ENCODE measurements around the gene FMNL2.
"Not testable (repeated sequence)": the region's sequence is repeated elsewhere in the genome, so short reads cannot be mapped to it uniquely, and the experiment has no call there.

The FMNL2 gene

DNA sequence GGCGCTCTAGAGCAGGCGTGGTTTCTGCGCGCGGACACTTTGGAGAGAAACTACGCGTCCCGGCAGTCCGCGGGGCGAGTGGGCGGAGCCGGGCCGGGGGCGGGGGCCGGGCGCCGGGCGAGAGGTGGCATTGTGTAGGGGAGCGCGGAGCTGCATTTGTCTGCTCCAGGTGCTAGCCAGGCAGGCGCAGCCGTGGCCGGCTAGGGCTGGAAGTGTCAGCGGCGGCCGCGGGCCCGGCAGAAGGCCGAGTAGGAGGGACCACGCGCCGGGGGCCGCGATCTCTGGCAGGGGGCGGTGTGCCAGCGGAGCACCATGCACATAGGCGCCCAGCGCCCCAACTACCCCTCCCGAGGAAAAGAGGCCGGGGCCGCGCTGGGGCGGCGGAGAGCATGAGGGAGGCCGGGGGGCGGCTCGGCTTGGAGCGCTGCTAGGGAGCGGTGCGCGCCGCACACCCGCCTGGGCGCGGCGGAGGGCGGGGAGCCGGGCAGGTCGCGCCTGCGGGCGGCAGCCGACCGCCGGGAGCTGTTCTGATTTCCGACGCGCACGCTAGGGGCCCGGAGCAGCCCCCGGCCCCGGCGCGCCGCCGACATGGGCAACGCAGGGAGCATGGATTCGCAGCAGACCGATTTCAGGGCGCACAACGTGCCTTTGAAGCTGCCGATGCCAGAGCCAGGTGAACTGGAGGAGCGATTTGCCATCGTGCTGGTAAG lies at the start of gene FMNL2:
Gene FMNL2 (plus strand): TSS at position 159 of the 710 bp plus-strand sequence.
- peak in 1 of 2 donors; percentile 6 for DNase-seq (ENCODE audit: extremely low read depth in 1 of 2, low read depth in 1 of 2)

DNA sequence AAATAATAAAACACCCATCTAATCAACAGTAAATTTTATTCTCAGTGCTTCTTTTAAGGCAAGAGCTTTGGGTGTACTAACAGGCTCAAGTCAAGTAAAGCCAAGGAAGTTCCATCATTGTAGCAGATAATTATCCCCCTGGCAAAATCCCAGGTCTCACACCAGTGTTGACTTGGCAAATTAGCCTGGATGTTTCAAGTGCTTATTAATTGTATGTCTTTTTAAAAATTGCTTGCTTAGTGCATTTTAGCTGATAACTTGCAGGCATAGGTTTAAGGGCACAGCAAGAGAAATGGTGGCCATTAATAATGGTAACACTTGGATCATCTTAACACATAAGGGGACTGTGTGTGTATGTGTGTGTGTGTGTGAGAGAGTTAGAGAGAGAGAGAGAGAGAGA lies 42.0 kb upstream of the FMNL2 start:
- no peak for DNase-seq (ENCODE audit: extremely low read depth in 1 of 2, low read depth in 1 of 2)

DNA sequence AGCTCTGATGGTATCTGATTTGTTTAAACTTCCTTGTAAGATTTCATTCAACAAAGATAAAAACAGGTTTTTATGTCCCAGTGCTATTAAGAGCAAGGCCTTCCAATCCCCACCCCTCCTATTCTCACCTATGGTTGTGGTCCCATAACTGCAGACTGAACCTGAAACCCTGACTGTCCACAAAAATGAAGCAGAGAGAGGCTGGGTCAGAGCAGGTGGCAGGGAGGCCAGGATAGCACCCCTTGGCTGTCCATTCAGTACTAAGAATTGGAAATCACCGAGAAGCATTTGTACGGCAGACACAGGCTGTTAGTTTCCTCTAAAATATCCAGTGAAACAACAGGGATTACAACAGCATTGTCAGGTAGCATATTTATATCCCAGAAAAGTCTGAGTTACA lies 37.3 kb upstream of the FMNL2 start:
- DNase-seq (ENCODE audit: extremely low read depth in 1 of 2, low read depth in 1 of 2): no peak

DNA sequence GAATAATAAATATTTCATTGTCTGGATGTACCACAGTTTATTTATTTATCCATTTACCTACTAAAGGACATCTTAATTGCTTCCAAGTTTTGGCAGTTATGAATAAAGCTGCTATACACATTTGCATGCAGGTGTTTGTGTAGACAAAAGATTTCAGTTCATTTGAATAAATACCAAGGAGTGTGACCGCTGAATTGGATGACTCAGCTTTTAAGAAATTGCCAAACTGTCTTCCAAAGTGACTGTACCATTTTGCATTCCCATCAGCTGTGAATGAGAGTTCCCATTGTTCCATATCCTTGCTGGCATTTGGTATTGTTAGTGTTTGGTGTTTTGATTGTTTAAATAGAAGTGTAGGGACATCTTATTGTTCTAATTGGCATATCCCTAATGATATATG lies 36.2 kb upstream of the FMNL2 start:
- DNase-seq (ENCODE audit: extremely low read depth in 1 of 2, low read depth in 1 of 2): no peak

DNA sequence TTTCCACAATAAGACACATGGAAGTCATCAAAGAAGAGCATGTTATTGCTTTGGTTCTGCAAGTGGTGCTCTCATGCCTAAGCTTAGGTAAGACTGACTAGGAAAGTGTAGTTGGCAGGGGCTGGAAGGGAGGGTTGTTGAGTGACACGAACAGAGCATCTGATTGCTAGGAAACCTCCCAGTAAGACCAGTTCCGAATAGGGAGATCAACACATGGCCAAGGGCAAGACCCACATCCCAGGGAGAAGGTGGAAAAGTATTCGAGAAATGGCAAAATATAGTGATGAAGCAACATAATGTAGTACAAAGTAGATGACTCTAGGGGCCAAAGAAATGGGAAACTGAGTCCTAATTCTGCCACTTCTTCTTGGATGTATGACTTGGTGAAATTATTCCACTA lies 33.8 kb upstream of the FMNL2 start:
- no peak for DNase-seq (ENCODE audit: extremely low read depth in 1 of 2, low read depth in 1 of 2)

DNA sequence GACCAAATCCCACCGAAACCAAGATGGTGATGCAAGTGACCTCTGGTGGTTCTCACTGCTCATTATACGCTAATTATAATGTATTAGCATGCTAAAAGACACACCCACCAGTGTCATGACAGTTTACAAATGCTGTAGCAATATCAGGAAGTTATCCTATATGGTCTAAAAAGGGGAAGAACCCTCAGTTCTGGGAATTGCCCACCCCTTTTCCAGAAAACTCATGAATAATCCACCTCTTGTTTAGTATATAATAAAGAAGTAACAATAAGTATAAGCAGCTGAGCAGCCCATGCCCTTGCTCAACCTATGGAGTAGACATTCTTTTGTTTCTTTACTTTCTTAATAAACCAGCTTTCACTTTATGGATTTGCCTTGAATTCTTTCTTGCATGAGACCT lies 31.0 kb upstream of the FMNL2 start:
- DNase-seq (ENCODE audit: extremely low read depth in 1 of 2, low read depth in 1 of 2): no peak

DNA sequence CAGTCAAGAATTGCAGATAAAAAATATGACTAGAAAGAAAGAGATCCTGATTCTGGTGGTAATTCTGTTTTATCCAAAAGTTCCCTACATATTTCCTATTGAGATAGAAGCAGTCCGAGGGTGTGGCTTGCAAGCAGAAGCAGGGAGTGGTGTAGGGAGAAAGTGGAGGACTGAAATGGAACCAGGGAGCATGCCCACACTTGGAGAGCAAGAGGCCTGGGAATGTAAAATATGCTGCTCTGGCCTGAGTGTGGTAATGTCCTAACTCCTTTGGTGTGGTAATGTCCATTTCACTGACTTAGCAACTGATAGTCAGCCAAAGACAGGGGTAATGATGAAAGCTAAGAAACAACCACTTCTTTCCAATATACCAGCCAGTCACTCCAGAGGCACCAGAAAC lies 30.1 kb upstream of the FMNL2 start:
- no peak for DNase-seq (ENCODE audit: extremely low read depth in 1 of 2, low read depth in 1 of 2)

DNA sequence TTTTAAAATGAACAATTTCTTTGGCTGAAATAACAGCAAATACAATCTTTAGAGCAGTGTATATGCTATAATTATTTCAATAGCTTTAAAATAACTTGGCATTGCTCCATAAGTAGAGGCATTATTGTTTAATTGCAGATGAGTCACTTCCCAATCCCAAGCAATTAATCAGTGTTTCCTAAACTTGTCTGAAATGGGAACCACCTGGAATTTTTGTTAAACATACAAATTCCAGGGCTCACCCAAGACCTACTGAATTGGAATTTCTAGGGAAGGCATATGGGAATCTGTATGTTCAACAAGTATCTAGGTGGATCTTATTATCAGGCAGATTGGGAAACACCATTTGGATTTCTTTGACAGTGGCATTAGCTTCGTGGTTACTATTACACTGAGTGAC lies 27.1 kb upstream of the FMNL2 start:
- DNase-seq (ENCODE audit: extremely low read depth in 1 of 2, low read depth in 1 of 2): no peak

DNA sequence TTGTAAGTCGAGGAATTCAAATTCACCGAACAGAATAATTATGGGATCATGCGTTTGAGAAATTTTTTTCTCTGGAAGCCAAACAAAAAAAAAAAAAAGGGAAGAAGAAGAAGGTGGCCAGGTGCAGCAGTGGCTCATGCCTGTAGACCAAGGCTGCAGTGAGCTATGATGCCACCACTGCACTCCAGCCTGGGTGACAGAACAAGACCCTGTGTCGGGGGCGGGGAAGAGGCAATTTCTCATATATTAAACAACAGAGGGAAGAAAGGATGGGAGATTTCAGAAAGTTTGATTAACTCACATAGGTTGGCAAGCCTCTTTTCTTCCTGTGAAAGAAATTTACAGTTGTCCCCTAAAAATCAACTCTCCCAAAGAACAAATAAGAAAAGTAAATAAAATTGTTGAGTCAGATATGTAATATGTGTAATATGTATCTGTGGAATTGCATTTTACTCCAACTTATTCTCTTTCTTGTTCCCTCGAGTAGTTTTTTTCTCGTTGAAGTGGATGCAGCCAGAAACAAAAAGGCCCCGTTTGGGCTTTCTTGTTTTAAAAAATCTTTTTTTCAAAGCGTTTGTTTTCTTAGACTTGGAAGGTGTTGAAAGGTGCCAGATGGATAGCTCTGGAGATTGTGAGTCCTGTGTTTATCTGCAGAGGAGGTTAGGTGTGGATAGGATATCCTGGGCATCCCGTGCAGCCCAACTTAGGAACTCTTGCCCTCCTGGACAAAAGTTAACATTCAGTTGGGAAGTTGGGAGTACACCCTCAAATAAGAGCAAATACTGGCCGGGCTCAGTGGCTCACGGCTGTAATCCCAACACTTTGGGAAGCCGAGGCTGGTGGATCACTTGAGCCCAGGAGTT lies 25.4 kb upstream of the FMNL2 start:
- DNase-seq (ENCODE audit: extremely low read depth in 1 of 2, low read depth in 1 of 2): no peak

DNA sequence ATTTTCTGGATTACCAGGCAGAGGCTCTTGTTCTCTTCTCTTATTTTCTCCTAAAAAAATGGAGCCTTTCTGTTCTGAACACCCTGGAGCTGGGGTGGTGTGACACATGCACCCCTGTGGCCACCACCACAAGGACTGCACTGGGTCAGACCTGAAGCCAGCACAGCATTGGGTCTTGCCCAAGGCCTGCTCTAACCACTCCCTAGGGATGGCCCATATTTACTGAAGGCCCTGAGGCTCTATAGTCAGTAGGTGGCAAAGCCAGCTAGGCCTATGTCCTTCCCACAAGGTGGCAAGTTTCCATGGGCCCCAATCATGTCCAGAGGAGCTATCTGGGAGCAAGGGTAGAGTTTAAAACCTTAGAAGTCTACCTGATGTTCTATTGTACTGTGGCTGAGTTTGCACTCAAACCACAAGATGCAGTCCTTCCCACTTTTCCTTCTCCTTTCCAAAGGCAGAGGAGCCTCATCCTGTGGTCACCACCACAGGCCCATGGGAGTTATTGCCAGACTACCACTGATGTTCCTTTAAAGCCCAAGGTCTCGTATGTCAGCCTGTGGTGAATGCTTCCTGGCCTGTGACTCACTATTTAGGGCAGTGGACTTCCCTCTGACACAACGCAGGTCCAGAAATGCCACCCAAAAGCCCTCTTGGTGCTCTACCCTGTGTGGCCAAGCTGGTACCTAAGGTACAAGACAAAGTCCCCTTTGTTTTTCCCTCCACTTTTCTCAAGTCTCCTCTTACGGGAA lies 15.0 kb upstream of the FMNL2 start:
- DNase-seq (ENCODE audit: extremely low read depth in 1 of 2, low read depth in 1 of 2): no peak

DNA sequence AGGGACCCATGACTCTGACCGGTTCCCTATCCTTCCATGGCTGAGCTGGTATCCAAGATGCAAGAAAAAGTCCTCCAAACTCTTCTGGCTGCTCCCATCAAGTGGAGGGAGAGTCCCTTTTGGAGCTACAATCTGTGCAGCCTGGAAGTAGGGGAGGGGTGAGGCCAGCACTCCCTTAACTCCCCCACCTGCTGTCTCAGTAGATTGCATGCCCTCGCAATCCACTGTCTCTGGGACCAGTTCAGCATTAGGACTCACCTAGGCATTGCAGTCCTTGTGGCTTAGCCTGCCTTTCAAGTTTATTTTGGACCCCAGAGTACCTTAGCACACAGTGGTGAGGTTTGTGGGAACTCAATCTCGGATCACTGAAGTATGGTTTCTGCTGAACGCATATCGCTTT lies 14.2 kb upstream of the FMNL2 start:
- no peak for DNase-seq (ENCODE audit: extremely low read depth in 1 of 2, low read depth in 1 of 2)

DNA sequence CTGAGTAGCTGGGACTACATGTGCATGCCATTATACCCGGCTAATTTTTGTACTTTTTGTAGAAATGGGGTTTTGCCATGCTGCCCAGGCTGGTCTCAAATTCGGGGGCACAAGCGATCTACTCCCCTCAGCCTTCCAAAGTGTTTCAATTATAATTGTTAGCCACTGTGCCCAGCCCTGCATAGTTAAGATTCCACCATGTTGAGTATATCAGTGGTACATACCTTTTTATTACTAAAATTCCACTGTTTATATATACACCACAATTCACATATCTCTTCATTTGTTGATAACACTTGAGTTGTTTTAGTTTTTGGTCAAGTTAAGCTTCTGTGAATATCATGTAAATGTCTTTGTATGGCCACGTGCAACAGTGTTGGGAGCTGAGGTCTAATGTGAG lies 12.8 kb upstream of the FMNL2 start:
- DNase-seq (ENCODE audit: extremely low read depth in 1 of 2, low read depth in 1 of 2): no peak

DNA sequence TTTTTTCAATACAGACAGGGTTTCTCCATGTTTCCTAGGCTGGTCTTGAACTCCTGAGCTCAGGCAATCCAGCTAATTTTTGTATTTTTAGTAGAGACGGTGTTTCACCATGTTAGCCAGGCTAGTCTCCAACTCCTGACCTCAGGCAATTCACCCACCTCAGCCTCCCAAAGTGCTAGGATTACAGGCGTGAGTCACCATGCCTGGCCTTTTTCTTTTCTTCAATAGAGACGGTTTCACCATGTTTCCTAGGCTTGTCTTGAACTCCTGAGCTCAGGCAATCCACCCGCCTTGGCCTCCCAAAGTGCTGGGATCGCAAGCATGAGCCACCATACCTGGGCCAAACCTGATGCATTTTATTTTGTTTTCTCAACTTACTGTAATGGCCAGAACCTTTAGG lies 9.8 kb upstream of the FMNL2 start:
- DNase-seq (ENCODE audit: extremely low read depth in 1 of 2, low read depth in 1 of 2): not testable (repeated sequence)

DNA sequence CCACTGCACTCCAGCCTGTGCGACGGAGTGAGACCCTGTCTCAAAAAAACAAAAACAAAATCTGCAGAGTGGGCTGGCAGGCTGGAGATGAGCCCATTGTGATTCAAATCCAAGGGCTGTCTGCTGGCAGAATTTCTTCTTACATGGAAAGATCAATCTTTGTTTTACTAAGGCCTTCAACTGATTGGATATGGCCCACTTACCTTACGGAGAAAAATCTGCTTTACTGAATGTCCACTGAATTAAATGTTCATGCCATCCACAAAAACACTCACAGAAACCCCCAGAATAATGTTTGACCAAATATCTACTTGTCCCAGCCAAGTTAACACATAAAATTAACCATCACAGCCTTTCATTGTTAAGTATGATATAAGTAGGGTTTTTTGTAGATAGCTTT lies 8.3 kb upstream of the FMNL2 start:
- DNase-seq (ENCODE audit: extremely low read depth in 1 of 2, low read depth in 1 of 2): no peak

DNA sequence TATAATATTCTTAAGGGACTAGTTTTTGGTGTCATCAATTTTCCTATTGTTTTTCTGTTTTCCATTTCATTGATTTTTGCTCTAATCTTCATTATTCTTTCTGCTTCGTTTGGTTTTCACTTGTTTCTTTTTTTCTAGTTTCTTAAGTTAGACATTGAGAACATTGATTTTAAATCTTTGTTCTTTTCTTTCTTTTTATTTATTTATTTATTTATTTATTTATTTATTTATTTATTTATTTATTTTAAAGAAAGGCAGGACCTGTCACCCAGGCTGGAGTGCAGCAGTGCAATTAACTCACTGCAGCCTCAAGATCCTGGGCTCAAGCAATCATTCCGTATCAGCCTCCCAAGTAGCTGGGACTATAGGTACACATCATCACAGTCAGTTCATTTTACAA lies 7.0 kb upstream of the FMNL2 start:
- DNase-seq (ENCODE audit: extremely low read depth in 1 of 2, low read depth in 1 of 2): no peak

DNA sequence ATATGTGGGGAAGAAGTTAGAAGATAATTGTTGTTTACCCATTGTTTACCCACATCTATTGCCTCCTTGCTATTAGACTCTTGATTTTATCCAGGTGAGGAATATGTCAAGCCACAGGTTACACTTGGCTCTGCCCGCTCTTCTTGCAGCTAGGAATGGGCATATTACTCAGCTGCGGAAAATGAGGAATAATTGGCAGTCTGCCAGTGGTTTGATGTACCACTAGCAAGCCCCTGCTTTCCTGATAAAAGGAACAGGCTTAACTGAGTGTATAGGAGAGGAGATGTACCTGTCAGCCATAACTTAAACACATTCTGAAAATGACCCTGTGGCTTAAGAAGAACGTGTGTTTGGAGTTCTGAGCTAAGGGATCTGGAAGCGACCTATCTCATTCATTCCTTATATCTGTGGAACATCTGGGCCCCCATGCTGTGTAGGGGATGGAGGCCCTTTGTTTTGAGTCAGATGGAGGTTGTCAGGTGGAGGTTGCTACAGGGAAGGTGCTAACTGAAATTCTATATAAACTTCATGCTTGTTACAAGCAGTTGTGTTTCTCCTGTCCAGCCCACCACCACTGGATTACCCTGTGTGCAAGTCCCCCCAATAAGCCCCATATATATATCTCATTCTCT lies 4.6 kb upstream of the FMNL2 start:
- no peak for DNase-seq (ENCODE audit: extremely low read depth in 1 of 2, low read depth in 1 of 2)

DNA sequence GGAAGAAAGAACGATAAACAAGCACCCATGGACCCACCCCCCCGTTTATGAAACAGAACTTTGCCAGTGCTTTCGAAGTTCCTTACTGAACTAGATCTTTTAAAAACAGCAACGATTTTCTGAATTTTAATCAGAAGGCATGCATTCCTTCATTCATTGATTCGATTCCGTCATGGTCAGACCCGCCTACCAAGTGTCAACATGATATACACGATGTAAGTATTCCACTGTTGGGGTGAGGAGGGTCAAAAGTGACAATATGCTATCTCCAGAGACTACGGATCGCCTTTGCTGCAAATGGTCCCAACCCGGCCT lies 316 bp upstream of the FMNL2 start:
- DNase-seq (ENCODE audit: extremely low read depth in 1 of 2, low read depth in 1 of 2): no peak

DNA sequence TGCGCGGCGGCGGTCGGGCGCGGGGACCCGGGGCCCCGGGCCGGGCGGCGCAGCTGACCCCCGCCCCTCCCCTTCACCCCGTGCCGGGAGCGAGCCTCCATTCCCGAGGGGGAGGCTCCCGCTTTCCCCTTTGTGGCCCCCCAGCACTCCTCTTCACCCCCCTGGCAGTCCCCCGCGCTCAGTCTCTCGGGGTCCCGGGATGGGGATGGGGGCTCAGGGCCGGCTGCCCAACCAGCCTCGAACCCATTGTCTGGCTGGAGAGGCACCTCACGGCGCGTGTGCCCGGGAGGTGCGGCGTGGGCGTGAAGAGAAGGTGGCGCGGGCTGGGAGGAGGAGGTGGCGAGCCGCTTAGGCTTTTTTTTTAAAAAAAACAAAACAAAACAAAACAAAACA lies 748 bp downstream of the FMNL2 start:
- no peak for DNase-seq (ENCODE audit: extremely low read depth in 1 of 2, low read depth in 1 of 2)

DNA sequence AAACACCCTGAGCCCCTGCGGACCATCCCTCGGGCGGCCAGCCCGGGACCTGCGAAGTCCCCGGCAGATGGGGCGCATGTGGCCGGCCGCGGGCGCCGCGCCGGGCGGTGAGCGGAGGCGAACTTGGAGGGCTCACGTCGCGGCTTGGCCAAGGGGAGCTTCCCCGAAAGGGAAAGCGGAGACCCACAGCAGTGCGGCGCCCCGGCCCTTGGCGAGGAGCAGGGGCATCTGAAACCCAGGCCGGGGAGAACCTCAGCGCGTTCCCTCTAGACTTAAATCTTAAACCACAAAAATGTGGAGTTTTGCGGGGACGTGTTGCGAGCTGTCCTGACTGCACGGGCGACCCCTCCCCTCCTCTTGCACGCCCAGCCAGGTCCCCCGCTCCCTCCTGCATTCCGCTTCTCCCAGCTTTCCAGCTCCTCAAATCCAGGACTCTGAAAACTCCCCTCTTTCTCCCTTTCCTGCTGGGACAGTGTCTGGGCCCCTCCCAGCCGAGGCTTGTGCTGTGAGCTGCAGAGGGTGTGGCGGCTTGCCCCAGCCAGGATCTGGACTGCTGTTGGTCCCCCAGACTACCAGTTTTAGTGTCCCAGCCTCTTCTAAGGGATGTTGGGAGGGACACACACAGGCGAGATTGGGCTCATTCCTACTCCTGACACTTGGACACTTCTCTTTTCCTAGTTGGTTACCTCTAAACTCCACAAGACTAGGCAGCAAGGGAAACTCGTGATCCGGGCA lies 1.3 kb downstream of the FMNL2 start:
- DNase-seq (ENCODE audit: extremely low read depth in 1 of 2, low read depth in 1 of 2): no peak

DNA sequence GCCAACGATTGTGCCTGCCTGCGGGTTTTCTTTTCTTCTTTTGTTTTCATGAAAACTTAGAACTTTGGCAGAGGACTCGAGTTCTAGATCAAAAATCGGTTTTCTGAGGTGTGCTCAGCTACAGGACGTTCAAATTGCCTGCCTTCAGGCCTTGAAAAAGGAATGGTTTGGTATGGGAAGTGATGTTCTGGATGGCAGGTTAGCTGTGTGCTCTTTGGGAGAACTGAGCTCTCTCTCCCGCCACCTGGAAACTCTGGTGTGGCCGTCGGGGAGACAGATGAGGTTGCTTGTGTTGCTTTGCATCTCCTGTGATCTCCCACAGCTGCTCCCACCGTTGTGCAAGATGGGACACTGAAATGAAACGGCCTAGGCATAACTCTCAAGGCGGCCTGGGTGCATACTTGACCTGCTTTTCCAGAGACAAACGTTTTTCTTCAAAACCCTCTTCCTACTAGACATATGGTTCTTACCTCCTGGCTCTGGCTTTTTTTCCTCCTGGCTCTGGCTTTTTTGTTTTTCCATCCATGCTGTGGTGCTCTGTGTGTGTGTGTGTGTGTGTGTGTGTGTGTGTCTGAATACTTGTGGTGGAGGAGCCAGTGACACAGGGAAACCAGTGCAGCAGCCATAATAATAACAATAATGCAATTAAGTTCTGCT lies 2.0 kb downstream of the FMNL2 start:
- no peak for DNase-seq (ENCODE audit: extremely low read depth in 1 of 2, low read depth in 1 of 2)
